Vagina (tissue), 2 donors: ENCODE results near the gene CKAP2L.

ENCODE experiments used
- POLR2A ChIP-seq, 2 donors: fragments of 450-650 bp; IDR thresholded peaks; one replicate each; pipeline ENCODE4 v1.6.1; 2017; ENCODE audit warnings: antibody characterized with exemption in 2 of 2, mild to moderate bottlenecking in 2 of 2, moderate library complexity in 2 of 2
- POLR2AphosphoS5 ChIP-seq, 2 donors: sonication (generic); formaldehyde crosslinking; IDR thresholded peaks; one replicate each; pipeline ENCODE4 v1.9.0; 2017; ENCODE audit warnings: antibody characterized with exemption in 2 of 2, mild to moderate bottlenecking in 2 of 2, low read depth in 1 of 2; ENCODE audit not compliant: insufficient read depth in 1 of 2

GRCh38 chr2:112699984-112700667 lies 64.3 kb downstream of the CKAP2L start:
- TF ChIP-seq POLR2A (IDR thresholded peaks at IDR 0.05) (no peak), POLR2AphosphoS5 (IDR thresholded peaks at IDR 0.05; ENCODE audit: insufficient read depth in 1 of 2, low read depth in 1 of 2) (no peak)
